ENCODE measurements around the gene ASIC2. TPM values are rescaled to one million over a fixed set of nuclear protein-coding genes. Genes with fewer than 3 reads are reported as not detected.

Gene ASIC2
- total and polyA plus RNA-seq, 7 donors: under 0.01 to 0.60 (median 0.19) TPM; not detected in 3

DNA sequence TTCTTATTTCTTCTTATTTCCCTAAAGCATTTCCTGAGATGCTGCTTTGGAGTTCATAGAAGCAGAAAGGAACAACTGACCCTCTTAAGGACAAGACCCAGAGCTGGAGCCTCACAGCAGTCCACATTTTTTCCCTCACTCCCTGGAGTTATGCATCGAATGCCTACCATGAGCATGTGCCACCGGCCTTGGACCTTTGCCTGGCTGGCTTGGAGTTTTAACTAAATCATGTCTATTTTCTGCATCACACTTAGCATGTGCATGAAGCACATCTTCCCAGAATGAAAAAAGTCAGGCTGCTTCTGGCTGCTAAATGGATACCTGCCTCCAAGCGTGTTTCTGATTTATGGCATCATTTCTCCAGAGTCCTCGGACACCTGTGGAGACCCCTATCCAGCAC, 196.9 kb downstream of the ASIC2 start:
- WGBS, 2 donors: 86 to 89% methylated on average over 4 of the region's 4 CpGs

DNA sequence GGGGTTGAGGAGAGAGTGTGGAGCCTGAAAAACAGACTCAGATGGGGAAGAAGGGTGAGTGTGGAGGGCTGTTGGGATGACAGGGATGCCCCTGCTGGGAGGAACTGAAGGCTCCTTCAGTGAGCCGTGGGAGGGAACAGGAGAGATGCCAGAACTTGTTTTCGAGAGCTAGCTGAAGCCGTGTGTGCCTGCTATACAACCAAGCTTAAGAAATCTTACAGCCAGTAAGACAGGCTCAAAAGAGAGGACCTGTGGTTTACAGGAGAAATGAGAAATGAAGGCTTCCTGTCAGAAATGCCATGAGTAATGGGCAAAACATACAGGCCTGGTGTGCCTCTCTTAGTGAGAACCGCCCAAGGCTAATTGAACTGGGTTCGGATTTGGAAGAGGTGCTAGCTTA, 201.8 kb downstream of the ASIC2 start:
- H3K9me3 ChIP-seq: no peaks in the 10 kb centered on the region
- H3K4me3 ChIP-seq: no peak overlapping the region
- peaks cover 0 to 12% (median 0%) of the 10 kb centered on the region in 3 donors for H3K27me3 ChIP-seq
- no peak for TF ChIP-seq EP300 (IDR thresholded peaks at IDR 0.05)
- no peak for TF ChIP-seq POLR2A (IDR thresholded peaks at IDR 0.05)
- TF ChIP-seq, protein P1, sequence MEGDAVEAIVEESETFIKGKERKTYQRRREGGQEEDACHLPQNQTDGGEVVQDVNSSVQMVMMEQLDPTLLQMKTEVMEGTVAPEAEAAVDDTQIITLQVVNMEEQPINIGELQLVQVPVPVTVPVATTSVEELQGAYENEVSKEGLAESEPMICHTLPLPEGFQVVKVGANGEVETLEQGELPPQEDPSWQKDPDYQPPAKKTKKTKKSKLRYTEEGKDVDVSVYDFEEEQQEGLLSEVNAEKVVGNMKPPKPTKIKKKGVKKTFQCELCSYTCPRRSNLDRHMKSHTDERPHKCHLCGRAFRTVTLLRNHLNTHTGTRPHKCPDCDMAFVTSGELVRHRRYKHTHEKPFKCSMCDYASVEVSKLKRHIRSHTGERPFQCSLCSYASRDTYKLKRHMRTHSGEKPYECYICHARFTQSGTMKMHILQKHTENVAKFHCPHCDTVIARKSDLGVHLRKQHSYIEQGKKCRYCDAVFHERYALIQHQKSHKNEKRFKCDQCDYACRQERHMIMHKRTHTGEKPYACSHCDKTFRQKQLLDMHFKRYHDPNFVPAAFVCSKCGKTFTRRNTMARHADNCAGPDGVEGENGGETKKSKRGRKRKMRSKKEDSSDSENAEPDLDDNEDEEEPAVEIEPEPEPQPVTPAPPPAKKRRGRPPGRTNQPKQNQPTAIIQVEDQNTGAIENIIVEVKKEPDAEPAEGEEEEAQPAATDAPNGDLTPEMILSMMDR (IDR thresholded peaks at IDR 0.05): no peak
- no peak for TF ChIP-seq POLR2AphosphoS5 (IDR thresholded peaks at IDR 0.05)
- no peak for DNase-seq
- no peaks in the 10 kb centered on the region for H3K36me3 ChIP-seq
- no peaks in the 10 kb centered on the region for H3K4me1 ChIP-seq
- WGBS, 2 donors: 78 to 89% methylated on average over 5 of the region's 5 CpGs
- H3K27ac ChIP-seq: no peak overlapping the region
- intact Hi-C loops (cut with DNase I): no loop called here

More for the DNA sequence above, 196.9 kb downstream of the ASIC2 start:
- H3K4me3 ChIP-seq: no peak overlapping the region
- H3K27ac ChIP-seq: no peak overlapping the region
- H3K27me3 ChIP-seq: peaks cover 0 to 7% (median 0%) of the 10 kb centered on the region in 3 donors
- TF ChIP-seq POLR2A (IDR thresholded peaks at IDR 0.05): no peak
- TF ChIP-seq, protein P1 (IDR thresholded peaks at IDR 0.05): no peak
- no peak for TF ChIP-seq POLR2AphosphoS5 (IDR thresholded peaks at IDR 0.05)
- no peak for TF ChIP-seq EP300 (IDR thresholded peaks at IDR 0.05)
- H3K9me3 ChIP-seq: no peaks in the 10 kb centered on the region
- intact Hi-C loops (cut with DNase I): no loop called here
- no peaks in the 10 kb centered on the region for H3K4me1 ChIP-seq
- no peak for DNase-seq
- no peaks in the 10 kb centered on the region for H3K36me3 ChIP-seq

DNA sequence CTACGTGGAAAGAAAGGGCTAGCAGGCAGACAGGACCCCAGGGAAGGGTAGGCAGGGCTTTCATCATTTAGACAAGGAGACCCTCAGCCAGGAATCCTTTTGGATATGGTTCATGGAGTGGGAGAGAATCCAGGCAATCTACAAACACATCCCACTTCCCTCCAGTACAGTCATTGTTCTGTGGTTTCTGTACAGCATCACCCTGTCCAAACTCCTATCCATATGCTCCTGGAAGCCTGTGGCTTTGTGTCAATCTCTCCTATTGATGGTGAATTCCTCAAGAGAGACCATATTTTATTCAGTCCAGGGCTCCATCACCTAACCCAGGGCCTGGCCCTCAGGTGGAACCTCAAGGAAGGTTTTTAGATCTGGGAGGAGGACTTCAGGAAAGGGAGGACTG, 202.3 kb downstream of the ASIC2 start:
- 45 to 62% methylated on average over 1 of the region's 1 CpG for WGBS, 2 donors
- H3K27ac ChIP-seq: no peak overlapping the region
- DNase-seq: no peak
- peaks cover 0 to 12% (median 0%) of the 10 kb centered on the region in 3 donors for H3K27me3 ChIP-seq
- H3K36me3 ChIP-seq: no peaks in the 10 kb centered on the region
- TF ChIP-seq POLR2AphosphoS5 (IDR thresholded peaks at IDR 0.05): no peak
- TF ChIP-seq, protein P1 (IDR thresholded peaks at IDR 0.05): no peak
- TF ChIP-seq POLR2A (IDR thresholded peaks at IDR 0.05): no peak
- TF ChIP-seq EP300 (IDR thresholded peaks at IDR 0.05): no peak
- no peaks in the 10 kb centered on the region for H3K9me3 ChIP-seq
- H3K4me1 ChIP-seq: no peaks in the 10 kb centered on the region
- intact Hi-C loops (cut with DNase I): no loop called here
- no peak overlapping the region for H3K4me3 ChIP-seq

DNA sequence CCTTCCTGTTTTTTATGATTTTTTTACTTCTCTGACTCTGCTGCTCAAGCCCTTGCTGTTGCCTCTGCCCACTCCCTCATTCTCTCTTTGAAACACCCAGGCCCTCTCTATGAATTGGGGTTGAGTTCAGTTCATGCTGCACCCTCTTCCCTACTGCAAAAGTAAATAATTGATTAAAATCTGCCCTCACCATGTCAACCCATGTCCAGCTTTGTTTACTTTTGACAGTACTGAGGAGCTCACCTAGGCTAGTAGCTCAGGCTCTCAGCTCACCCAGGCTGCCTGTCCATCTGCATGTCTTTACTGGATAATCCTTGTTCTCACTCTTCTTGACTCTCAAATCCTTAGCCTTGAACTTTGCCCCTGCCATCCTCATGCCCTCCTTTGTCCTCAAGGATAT, 206.2 kb downstream of the ASIC2 start:
- no peaks in the 10 kb centered on the region for H3K4me1 ChIP-seq
- no peaks in the 10 kb centered on the region for H3K9me3 ChIP-seq
- peaks cover 0 to 5% (median 0%) of the 10 kb centered on the region in 3 donors for H3K27me3 ChIP-seq
- DNase-seq: no peak
- TF ChIP-seq EP300 (IDR thresholded peaks at IDR 0.05): no peak
- TF ChIP-seq POLR2A (IDR thresholded peaks at IDR 0.05): no peak
- no peak for TF ChIP-seq POLR2AphosphoS5 (IDR thresholded peaks at IDR 0.05)
- TF ChIP-seq, protein P1 (IDR thresholded peaks at IDR 0.05): no peak
- H3K36me3 ChIP-seq: no peaks in the 10 kb centered on the region
- H3K4me3 ChIP-seq: no peak overlapping the region
- no peak overlapping the region for H3K27ac ChIP-seq
- intact Hi-C loops (cut with DNase I): no loop called here

DNA sequence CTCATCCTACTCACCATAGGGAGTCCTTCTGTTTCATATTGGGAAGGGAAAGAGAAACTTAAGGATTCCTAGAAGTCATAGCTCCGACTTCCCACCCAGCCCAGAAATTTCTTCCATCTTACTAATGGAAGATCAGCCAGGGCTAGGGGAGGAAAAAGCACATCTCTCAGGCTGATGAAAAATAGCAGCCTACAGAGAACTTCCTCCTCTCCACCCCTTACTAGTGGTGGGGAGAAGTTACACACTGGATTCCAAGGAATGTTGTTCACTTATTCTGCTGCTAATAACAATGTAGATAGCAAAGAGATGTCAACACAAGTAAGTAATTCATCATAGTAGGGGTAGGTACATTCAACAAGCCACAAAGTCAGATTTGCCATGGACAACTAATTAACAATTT, 207.1 kb downstream of the ASIC2 start:
- no peak for TF ChIP-seq POLR2AphosphoS5 (IDR thresholded peaks at IDR 0.05)
- TF ChIP-seq, protein P1 (IDR thresholded peaks at IDR 0.05): no peak
- no peak for TF ChIP-seq POLR2A (IDR thresholded peaks at IDR 0.05)
- no peak for TF ChIP-seq EP300 (IDR thresholded peaks at IDR 0.05)
- intact Hi-C loops (cut with DNase I): no loop called here
- Histone ChIP-seq H3K36me3 (no peaks in the 10 kb centered on the region), H3K4me1 (no peaks in the 10 kb centered on the region), H3K4me3 (no peak overlapping the region), H3K27me3 (peaks cover 0 to 5% (median 0%) of the 10 kb centered on the region in 3 donors), H3K27ac (no peak overlapping the region), H3K9me3 (no peaks in the 10 kb centered on the region)
- 68 to 80% methylated on average over 1 of the region's 1 CpG for WGBS, 2 donors
- no peak for DNase-seq

Measured in sigmoid colon (tissue), 7 donors.